ENCODE results near the gene GDI2.
"Not testable (repeated sequence)": the region's sequence is repeated elsewhere in the genome, so short reads cannot be mapped to it uniquely, and the experiment has no call there.

DNA sequence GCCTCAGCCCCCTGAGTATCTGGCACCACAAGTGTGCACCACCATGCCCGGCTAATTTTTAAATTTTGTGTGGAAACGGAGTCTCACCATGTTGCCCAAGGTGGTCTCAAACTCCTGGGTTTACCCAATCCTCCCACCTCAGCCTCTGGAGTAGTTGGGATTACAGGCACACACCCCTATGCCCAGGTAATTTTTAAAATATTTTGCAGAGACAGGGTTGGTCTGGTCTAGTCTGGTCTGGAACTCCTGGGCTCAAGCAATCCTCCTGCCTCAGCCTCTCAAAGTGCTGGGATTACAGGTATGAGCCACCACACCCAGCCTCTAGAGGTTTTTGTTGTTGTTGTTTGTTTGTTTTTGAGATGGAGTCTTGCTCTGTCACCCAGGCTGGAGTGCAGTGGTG lies 22.9 kb upstream of the GDI2 start:
- TF ChIP-seq, protein P1, sequence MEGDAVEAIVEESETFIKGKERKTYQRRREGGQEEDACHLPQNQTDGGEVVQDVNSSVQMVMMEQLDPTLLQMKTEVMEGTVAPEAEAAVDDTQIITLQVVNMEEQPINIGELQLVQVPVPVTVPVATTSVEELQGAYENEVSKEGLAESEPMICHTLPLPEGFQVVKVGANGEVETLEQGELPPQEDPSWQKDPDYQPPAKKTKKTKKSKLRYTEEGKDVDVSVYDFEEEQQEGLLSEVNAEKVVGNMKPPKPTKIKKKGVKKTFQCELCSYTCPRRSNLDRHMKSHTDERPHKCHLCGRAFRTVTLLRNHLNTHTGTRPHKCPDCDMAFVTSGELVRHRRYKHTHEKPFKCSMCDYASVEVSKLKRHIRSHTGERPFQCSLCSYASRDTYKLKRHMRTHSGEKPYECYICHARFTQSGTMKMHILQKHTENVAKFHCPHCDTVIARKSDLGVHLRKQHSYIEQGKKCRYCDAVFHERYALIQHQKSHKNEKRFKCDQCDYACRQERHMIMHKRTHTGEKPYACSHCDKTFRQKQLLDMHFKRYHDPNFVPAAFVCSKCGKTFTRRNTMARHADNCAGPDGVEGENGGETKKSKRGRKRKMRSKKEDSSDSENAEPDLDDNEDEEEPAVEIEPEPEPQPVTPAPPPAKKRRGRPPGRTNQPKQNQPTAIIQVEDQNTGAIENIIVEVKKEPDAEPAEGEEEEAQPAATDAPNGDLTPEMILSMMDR (IDR thresholded peaks at IDR 0.05 in 8 of 11, conservative IDR thresholded peaks at IDR 0.05 in 3 of 11), result not testable (repeated sequence)
- TF ChIP-seq POLR2AphosphoS5 (IDR thresholded peaks at IDR 0.05), result not testable (repeated sequence)

Data from spleen (tissue), 7 donors.